PFSK-1 (cell line): ENCODE data around the gene TMPRSS11A.

Experiments
- FOXP2 ChIP-seq: optimal IDR thresholded peaks from 2 replicates; pipeline ENCODE3; 2011; ENCODE audit warnings: borderline replicate concordance, control low read depth, inconsistent platforms; ENCODE audit not compliant: insufficient read depth; ENCODE audit errors: extremely low read length, extremely low read depth
- POLR2AphosphoS5 ChIP-seq: IDR thresholded peaks from 2 replicates; pipeline ENCODE4 v1.6.1; 2012; ENCODE audit warnings: low read depth, mild to moderate bottlenecking, control low read depth, low read length, moderate library complexity
- SIN3A ChIP-seq: IDR thresholded peaks from 2 replicates; pipeline ENCODE4 v1.6.1; 2012; ENCODE audit warnings: mild to moderate bottlenecking, low read length, moderate library complexity, borderline replicate concordance; ENCODE audit not compliant: insufficient read depth
- TAF1 ChIP-seq: IDR thresholded peaks from 2 replicates; pipeline ENCODE4 v1.6.1; 2012; ENCODE audit warnings: low read length, control low read depth, borderline replicate concordance; ENCODE audit not compliant: insufficient read depth
- TF ChIP-seq, protein P1 (sequence below), 2 experiments: IDR thresholded peaks; 2 replicates each; pipeline versions ENCODE4 v1.6.1 to v1.8.0; 2011 to 2012; ENCODE audit warnings: low read depth in 2 of 2, low read length in 2 of 2, control low read depth in 1 of 2, inconsistent platforms in 1 of 2, mild to moderate bottlenecking in 1 of 2, moderate library complexity in 1 of 2; ENCODE audit not compliant: insufficient read depth in 1 of 2

DNA sequence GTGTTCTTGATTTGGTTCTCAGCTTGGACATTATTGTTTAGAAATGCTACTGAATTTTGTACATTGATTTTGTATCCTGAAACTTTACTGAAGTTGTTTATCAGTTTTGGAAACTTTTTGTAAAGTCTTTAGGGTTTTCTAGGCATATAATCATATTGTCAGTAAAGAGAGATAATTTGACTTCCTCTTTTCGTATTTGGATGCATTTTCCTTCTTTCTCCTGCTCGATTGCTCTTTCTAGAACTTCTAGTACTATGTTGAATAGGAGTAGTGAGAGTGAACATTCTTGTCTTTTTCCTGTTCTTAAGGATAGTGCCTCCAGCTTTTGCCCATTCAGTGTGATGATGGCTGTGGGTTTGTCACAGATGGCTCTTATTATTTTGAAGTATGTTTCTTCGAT, 24.1 kb downstream of the TMPRSS11A start:
- TF ChIP-seq TAF1 = no peak
- TF ChIP-seq, protein P1, sequence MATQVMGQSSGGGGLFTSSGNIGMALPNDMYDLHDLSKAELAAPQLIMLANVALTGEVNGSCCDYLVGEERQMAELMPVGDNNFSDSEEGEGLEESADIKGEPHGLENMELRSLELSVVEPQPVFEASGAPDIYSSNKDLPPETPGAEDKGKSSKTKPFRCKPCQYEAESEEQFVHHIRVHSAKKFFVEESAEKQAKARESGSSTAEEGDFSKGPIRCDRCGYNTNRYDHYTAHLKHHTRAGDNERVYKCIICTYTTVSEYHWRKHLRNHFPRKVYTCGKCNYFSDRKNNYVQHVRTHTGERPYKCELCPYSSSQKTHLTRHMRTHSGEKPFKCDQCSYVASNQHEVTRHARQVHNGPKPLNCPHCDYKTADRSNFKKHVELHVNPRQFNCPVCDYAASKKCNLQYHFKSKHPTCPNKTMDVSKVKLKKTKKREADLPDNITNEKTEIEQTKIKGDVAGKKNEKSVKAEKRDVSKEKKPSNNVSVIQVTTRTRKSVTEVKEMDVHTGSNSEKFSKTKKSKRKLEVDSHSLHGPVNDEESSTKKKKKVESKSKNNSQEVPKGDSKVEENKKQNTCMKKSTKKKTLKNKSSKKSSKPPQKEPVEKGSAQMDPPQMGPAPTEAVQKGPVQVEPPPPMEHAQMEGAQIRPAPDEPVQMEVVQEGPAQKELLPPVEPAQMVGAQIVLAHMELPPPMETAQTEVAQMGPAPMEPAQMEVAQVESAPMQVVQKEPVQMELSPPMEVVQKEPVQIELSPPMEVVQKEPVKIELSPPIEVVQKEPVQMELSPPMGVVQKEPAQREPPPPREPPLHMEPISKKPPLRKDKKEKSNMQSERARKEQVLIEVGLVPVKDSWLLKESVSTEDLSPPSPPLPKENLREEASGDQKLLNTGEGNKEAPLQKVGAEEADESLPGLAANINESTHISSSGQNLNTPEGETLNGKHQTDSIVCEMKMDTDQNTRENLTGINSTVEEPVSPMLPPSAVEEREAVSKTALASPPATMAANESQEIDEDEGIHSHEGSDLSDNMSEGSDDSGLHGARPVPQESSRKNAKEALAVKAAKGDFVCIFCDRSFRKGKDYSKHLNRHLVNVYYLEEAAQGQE (IDR thresholded peaks at IDR 0.05; ENCODE audit: insufficient read depth in 1 of 2, low read depth in 2 of 2, low read length in 2 of 2) = no peak
- TF ChIP-seq SIN3A = no peak
- no peak for TF ChIP-seq POLR2AphosphoS5
- no peak for TF ChIP-seq FOXP2
